Fibroblast of peridontal ligament (primary cell): ENCODE results near the gene PYCR2.

Source experiments
- DNase-seq: peaks from one replicate; pipeline ENCODE4 v3.0.0-alpha.2; 2010; ENCODE audit errors: extremely low read depth

Gene PYCR2

GRCh38 chr1:225876900-225877510 lies 47.0 kb downstream of the PYCR2 start:
- no peak for DNase-seq

GRCh38 chr1:225875044-225875815 lies 48.8 kb downstream of the PYCR2 start:
- DNase-seq = no peak

- no peak for DNase-seq
Measured at GRCh38 chr1:225874431-225874830, 49.6 kb downstream of the PYCR2 start.

- DNase-seq = no peak
Measured at GRCh38 chr1:225873281-225873850, 50.7 kb downstream of the PYCR2 start.

GRCh38 chr1:225872075-225872430 lies 52.0 kb downstream of the PYCR2 start:
- DNase-seq = no peak

GRCh38 chr1:225871359-225872074 lies 52.5 kb downstream of the PYCR2 start:
- no peak for DNase-seq

- no peak for DNase-seq
Measured at GRCh38 chr1:225870911-225871310, 53.1 kb downstream of the PYCR2 start.
